GM12801 (cell line): Measurements from ENCODE around the gene PLA2G15.

ENCODE experiments used
- TF ChIP-seq, protein P1 (sequence below): IDR thresholded peaks from one replicate; pipeline ENCODE4 v1.5.1; 2011; ENCODE audit warnings: control low read depth; ENCODE audit not compliant: insufficient read length; ENCODE audit errors: extremely low read depth

Gene PLA2G15

GRCh38 chr16:68228652-68229051, 16.5 kb upstream of the PLA2G15 start:
- TF ChIP-seq, protein P1, sequence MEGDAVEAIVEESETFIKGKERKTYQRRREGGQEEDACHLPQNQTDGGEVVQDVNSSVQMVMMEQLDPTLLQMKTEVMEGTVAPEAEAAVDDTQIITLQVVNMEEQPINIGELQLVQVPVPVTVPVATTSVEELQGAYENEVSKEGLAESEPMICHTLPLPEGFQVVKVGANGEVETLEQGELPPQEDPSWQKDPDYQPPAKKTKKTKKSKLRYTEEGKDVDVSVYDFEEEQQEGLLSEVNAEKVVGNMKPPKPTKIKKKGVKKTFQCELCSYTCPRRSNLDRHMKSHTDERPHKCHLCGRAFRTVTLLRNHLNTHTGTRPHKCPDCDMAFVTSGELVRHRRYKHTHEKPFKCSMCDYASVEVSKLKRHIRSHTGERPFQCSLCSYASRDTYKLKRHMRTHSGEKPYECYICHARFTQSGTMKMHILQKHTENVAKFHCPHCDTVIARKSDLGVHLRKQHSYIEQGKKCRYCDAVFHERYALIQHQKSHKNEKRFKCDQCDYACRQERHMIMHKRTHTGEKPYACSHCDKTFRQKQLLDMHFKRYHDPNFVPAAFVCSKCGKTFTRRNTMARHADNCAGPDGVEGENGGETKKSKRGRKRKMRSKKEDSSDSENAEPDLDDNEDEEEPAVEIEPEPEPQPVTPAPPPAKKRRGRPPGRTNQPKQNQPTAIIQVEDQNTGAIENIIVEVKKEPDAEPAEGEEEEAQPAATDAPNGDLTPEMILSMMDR: no peak

DNA sequence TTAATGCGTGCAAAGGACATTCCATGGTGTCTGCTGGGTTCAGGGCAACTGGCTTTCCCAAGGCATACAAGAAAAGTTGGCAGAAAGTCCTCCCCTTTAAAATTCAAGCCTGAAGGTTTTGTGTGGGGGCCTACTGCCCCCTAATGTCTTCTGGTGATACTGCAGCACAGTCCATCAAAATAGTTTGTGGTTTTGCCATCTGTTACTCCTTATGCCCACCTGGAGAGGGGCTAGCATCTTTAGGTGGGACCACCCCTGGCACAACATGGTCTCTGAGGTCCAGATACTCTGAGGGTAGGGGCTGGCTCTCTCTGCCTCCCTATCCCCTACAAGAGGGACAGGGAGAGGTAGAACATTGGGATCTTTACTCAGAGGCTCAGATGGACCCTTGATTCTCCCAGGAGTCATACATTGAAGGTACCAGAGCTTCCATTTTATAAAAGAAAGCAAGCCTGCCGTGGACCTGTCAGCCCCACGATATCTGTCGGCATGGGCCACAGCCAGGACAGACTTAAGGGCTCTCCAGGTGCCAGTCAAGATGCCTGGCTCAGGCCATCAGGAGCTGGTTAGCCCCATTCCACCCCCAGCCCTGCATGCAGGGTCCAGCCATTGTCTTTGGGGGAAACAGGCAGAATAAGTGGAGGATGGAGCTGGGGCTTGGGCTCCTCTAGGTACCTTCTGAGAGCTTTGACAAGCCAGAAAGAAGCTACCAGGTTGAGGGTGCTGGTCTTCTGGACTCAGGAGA, 15.6 kb upstream of the PLA2G15 start:
- TF ChIP-seq, protein P1: peak; percentile 15

- TF ChIP-seq, protein P1: no peak
These were observed 15.0 kb upstream of the PLA2G15 start for GRCh38 chr16:68230176-68230571.

DNA sequence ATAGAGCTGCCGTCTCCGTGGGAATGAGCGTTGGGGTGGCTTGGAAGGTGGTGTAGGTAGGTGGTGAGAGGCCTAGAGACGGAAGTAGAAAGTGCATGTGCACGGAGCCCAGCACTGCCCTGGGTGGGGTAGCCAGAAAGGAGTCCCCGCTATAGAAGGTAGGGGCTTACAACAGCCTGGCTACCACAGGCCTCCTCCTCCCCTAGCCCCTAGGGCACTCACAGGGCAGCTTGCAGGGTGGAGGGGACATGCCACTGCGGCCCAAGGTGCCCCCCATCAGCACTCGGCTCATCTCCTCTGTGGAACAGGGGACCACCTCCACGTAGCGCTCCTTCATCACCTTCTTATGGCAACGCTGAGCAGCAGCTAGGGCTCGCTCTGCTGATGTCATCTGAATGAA, 14.2 kb upstream of the PLA2G15 start:
- TF ChIP-seq, protein P1: no peak

GRCh38 chr16:68231384-68232136, 13.6 kb upstream of the PLA2G15 start:
- TF ChIP-seq, protein P1: no peak

DNA sequence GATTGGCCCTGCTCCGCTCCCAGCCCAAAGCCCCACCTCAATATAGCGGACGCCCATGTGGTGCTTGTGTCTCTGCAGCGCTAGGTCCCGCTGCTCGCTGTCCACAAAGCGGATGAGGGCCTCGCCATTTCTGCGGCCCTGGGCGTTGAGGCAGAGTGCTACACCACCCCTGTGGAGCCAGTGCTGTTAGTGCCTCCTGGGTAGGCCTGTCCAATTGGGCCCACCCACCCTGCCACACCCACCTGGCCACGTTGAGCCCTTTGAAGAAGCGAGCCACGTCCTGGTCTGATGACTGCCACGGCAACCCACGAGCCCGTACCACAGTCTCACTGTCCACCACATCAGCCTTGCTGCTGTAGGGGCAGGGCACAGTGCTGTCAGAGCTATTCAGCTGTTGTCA, 12.8 kb upstream of the PLA2G15 start:
- TF ChIP-seq, protein P1: no peak

DNA sequence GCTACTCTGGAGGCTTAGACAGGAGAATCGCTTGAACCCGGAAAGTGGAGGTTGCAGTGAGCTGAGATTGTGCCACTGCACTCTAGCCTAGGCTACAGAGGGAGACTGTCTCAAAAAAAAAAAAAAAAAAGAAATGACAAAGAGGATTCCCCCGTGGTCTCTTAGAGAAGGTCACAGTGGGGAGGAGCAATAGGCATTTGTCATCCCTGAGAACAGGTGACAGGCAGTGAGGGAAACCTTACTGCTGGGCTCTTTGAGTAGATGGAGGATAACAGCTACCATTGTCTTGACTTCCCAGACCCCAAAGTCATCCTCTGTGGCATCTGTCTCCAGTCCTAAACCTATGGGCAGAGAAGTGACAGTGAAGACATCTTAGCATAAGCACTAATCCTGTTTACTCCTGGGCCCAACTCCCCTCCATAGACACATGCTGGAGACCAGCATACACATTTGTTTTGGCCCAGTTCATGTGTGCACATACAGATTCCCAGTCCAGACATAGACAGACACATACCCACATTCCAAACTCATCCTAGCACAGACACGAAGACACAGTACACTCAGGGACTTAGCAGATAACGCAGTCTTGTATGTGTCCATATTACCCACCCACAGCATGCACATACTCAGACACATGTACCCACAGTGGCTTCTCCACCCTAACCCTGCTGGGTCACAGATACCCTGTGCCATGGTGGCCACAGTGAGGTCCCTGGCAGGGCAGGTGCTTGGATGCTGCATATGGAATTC, 11.9 kb upstream of the PLA2G15 start:
- TF ChIP-seq, protein P1: no peak
